HL-60 (cell line): Measurements from ENCODE around the gene ANKRD6.

Experiments used
- DNase-seq, 2 experiments: peaks; one replicate each; pipeline ENCODE4 v3.0.0-alpha.2; 2010 to 2020; ENCODE audit warnings: low read depth in 1 of 2, low spot score in 1 of 2
- H3K27ac ChIP-seq: fragments of 250-450 bp; sonication (Bioruptor Pico); replicated peaks from 2 replicates; pipeline ENCODE4 v1.5.1; 2020; ENCODE audit warnings: mild to moderate bottlenecking, moderate library complexity
- H3K27me3 ChIP-seq: fragments of 250-450 bp; sonication (Bioruptor Pico); 2 replicates; pipeline ENCODE4 v1.5.1; 2021; ENCODE audit warnings: mild to moderate bottlenecking, moderate library complexity; ENCODE audit not compliant: insufficient read depth, poor library complexity, severe bottlenecking
- H3K4me3 ChIP-seq: replicated peaks from 2 replicates; pipeline ENCODE4 v1.5.1; 2011; ENCODE audit warnings: mild to moderate bottlenecking, control low read depth, low read length; ENCODE audit not compliant: insufficient read depth
- CTCF ChIP-seq: IDR thresholded peaks from one replicate; pipeline ENCODE4 v1.5.1; 2011; ENCODE audit warnings: low read length, control low read depth, inconsistent platforms; ENCODE audit not compliant: insufficient read depth
- GABPA ChIP-seq: IDR thresholded peaks from 2 replicates; pipeline ENCODE4 v1.6.1; 2012; ENCODE audit warnings: low read depth
- POLR2AphosphoS5 ChIP-seq: IDR thresholded peaks from 2 replicates; pipeline ENCODE4 v1.6.1; 2012; ENCODE audit warnings: low read depth
- REST ChIP-seq: IDR thresholded peaks from 2 replicates; pipeline ENCODE4 v1.6.1; 2012; ENCODE audit warnings: low read depth; ENCODE audit not compliant: insufficient replicate concordance
- SPI1 ChIP-seq: IDR thresholded peaks from 2 replicates; pipeline ENCODE4 v1.6.1; 2012; ENCODE audit warnings: low read depth, mild to moderate bottlenecking, borderline replicate concordance

The ANKRD6 gene

GRCh38 chr6:89649682-89650081 lies 216.7 kb downstream of the ANKRD6 start:
- no peak for TF ChIP-seq CTCF
- Histone ChIP-seq H3K4me3 (no peak overlapping the region), H3K27me3 (no peaks in the 10 kb centered on the region), H3K27ac (no peak overlapping the region)
- no peak for DNase-seq

GRCh38 chr6:89650579-89650978 lies 217.6 kb downstream of the ANKRD6 start:
- H3K27ac ChIP-seq, result no peak overlapping the region
- DNase-seq, result no peak
- no peak overlapping the region for H3K4me3 ChIP-seq
- TF ChIP-seq REST (no peak), CTCF (no peak), POLR2AphosphoS5 (no peak), SPI1 (no peak), GABPA (no peak)
- no peaks in the 10 kb centered on the region for H3K27me3 ChIP-seq

- no peaks in the 10 kb centered on the region for H3K27me3 ChIP-seq
- TF ChIP-seq SPI1 (no peak), GABPA (no peak), POLR2AphosphoS5 (no peak), CTCF (no peak), REST (no peak)
- no peak for DNase-seq
- H3K4me3 ChIP-seq, result no peak overlapping the region
- no peak overlapping the region for H3K27ac ChIP-seq
These were observed 222.2 kb downstream of the ANKRD6 start for GRCh38 chr6:89655122-89655521.

- Histone ChIP-seq H3K27me3 (no peaks in the 10 kb centered on the region), H3K27ac (no peak overlapping the region), H3K4me3 (no peak overlapping the region)
- no peak for DNase-seq
- TF ChIP-seq SPI1 (no peak), REST (no peak), CTCF (no peak)
These were observed 224.7 kb downstream of the ANKRD6 start for GRCh38 chr6:89657445-89658158.
